Measurements from ENCODE around the gene MPPED1.

MPPED1 gene

DNA sequence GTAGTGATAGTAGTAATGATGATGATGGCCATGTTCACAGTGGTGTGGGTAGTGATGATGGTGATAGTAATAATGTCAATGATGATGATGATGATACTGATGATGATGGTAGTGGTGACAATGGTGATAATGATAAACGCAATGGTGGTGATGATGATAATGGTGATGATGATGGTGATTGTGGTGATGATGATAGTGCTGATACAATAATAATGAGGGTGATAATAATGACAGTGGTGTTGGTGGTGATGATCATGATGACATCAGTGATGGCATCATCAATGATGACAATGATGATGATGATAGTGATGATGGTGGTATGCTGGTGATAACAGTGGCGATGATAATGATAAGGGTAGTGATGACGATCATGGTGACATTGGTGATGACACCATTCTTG, 92.3 kb downstream of the MPPED1 start:
- Histone ChIP-seq H3K36me3 (ENCODE audit: insufficient read depth, low read length) (no peaks in the 10 kb centered on the region), H3K9me3 (ENCODE audit: control insufficient read depth, insufficient read depth, low read length) (no peaks in the 10 kb centered on the region), H3K9ac (ENCODE audit: low read depth, low read length) (no peak overlapping the region), H3K4me1 (ENCODE audit: insufficient read depth, low read length) (no peaks in the 10 kb centered on the region)

DNA sequence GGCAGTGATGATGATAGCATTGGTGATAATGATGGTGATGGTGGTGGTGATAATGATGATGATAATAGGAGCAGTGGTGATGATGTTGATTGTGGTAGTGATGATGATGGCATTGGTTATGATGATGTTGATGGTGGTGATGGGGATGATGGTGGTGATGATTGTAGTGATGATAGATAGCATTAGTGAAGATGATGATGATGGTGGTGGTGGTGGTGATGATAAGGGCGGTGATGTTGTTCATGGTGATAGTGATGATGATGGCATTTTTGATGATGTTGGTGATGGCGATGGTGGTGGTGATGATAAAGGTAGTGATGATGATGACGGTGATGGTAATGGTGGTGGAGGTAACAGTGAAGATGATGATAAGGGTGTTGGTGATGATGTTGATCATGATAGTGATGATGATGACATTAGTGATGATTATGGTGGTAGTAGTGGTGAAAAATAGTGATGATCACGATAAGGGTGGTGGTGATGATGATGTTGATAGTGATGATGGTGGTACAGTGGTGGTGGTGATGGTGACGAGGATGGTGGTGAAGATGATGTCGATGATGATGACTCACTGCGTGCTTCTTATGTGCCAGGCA, 93.0 kb downstream of the MPPED1 start:
- no peak overlapping the region for H3K9ac ChIP-seq (ENCODE audit: low read depth, low read length)
- H3K9me3 ChIP-seq (ENCODE audit: control insufficient read depth, insufficient read depth, low read length), result no peaks in the 10 kb centered on the region
- H3K4me1 ChIP-seq (ENCODE audit: insufficient read depth, low read length), result no peaks in the 10 kb centered on the region
- no peaks in the 10 kb centered on the region for H3K36me3 ChIP-seq (ENCODE audit: insufficient read depth, low read length)

DNA sequence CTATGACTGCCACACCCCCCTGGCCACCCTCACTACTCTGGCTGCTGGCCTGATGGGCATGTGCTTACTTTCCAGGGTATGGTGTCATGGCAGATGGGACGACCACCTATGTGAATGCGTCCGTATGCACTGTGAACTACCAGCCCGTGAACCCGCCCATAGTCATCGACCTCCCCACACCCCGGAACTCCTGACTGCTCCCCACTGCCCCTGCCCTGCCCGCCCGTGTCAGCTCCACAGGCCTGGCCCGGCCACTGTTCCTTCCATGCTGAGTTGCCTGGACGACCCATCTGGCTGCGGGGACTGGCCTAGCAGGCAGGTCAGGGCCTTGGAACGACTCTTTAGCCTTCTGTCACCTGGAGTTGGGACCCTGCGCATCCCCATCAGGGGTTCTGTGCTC, 93.6 kb downstream of the MPPED1 start:
- Histone ChIP-seq H3K36me3 (ENCODE audit: insufficient read depth, low read length) (no peaks in the 10 kb centered on the region), H3K9ac (ENCODE audit: low read depth, low read length) (no peak overlapping the region), H3K4me1 (ENCODE audit: insufficient read depth, low read length) (no peaks in the 10 kb centered on the region), H3K9me3 (ENCODE audit: control insufficient read depth, insufficient read depth, low read length) (no peaks in the 10 kb centered on the region)

DNA sequence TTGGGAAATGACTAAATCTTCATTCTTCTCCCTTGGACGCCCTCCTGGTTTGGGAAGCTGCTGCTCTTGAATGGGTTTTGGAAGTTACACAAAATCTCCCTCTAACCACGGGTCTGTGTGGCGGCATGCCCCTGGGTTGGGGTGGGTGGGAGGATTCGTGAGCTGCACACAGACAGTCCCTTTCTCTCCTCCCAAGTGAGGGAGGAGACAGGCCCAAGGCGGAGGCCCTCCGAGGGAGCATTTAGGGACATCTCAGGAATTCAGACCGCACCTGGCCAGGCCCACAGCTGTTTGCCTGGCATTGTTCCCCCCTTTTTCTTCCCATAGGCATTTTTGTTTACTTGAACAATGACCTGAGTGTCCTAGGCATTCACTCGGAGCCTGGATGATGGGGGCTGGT, 94.1 kb downstream of the MPPED1 start:
- H3K36me3 ChIP-seq (ENCODE audit: insufficient read depth, low read length), result no peaks in the 10 kb centered on the region
- no peaks in the 10 kb centered on the region for H3K4me1 ChIP-seq (ENCODE audit: insufficient read depth, low read length)
- H3K9ac ChIP-seq (ENCODE audit: low read depth, low read length), result no peak overlapping the region
- H3K9me3 ChIP-seq (ENCODE audit: control insufficient read depth, insufficient read depth, low read length), result no peaks in the 10 kb centered on the region

DNA sequence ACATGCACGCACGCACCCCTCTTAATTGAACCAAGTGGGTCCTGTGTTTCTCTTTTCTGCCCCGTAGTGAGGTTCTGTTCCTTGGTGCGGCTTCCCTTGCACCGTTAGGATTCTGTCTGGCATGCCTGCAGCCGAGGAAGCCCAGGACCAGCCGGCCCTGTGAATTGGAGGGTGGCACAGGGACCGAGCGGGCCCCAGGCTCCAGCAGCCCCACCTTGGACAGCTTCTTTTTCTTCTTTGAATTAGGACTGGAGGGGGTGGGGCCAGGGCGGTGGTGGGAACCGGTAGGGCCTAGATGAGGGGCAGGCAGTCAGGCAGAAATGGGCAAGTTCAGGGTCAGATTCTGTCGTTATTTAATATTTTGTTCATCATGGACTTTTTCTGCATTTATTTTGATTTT, 94.7 kb downstream of the MPPED1 start:
- no peak overlapping the region for H3K9ac ChIP-seq (ENCODE audit: low read depth, low read length)
- H3K4me1 ChIP-seq (ENCODE audit: insufficient read depth, low read length), result no peaks in the 10 kb centered on the region
- H3K9me3 ChIP-seq (ENCODE audit: control insufficient read depth, insufficient read depth, low read length), result no peaks in the 10 kb centered on the region
- no peaks in the 10 kb centered on the region for H3K36me3 ChIP-seq (ENCODE audit: insufficient read depth, low read length)

DNA sequence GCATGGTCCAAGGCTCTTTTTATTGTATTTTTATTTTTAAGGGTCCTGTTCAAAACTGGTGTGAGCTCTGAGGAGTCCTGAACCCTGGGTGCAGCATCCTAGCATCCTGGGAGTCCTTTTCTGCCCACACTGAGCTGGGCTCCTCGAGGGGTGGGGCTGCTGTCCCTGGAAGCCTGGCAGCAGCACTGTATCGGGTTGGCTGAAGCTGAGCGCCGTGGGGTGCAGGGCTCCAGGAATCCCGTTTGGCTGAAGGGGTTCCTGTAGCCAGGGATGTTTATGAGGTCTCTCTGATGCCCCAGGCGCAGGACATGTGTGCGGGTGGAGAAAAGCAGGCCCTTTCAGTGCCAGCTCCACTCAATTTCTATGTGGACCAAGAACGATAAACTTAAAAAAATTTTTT, 95.4 kb downstream of the MPPED1 start:
- no peaks in the 10 kb centered on the region for H3K9me3 ChIP-seq (ENCODE audit: control insufficient read depth, insufficient read depth, low read length)
- no peak overlapping the region for H3K9ac ChIP-seq (ENCODE audit: low read depth, low read length)
- H3K36me3 ChIP-seq (ENCODE audit: insufficient read depth, low read length), result no peaks in the 10 kb centered on the region
- H3K4me1 ChIP-seq (ENCODE audit: insufficient read depth, low read length), result no peaks in the 10 kb centered on the region

DNA sequence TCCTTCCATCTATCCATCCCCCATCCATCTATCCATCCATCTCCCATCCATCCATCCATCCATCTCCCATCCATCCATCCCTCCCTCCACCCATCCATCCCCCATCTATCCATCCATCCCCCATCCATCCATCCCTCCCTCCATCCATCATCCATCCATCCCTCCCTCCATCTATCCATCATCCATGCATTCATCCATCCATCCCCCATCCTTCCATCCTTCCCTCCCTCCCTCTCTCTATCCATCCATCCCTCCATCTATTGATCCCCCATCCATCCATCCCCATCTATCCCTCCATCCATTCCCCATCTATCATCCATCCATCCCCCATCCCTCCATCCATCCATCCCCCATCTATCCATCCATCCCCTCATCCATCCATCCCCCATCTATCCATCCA, 96.7 kb downstream of the MPPED1 start:
- H3K9ac ChIP-seq (ENCODE audit: low read depth, low read length), result no peak overlapping the region
- no peaks in the 10 kb centered on the region for H3K4me1 ChIP-seq (ENCODE audit: insufficient read depth, low read length)
- H3K9me3 ChIP-seq (ENCODE audit: control insufficient read depth, insufficient read depth, low read length), result no peaks in the 10 kb centered on the region
- H3K36me3 ChIP-seq (ENCODE audit: insufficient read depth, low read length), result no peaks in the 10 kb centered on the region

DNA sequence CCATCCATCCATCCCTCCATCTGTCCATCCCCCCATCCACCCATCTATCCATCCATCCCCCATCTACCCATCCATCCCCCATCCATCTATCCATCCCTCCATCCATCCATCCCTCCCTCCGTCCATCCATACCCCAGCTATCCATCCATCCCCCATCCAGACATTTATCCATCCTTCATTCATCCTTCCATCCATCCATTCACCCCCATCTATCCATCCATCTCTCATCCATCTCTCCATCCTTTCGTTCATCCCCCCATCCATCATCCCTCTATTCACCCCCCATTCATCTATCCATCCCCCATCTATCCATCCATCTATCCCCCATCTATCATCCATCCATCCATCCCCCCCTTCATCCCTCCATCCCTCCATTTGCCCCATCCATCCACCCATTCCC, 97.5 kb downstream of the MPPED1 start:
- Histone ChIP-seq H3K9me3 (ENCODE audit: control insufficient read depth, insufficient read depth, low read length) (no peaks in the 10 kb centered on the region), H3K9ac (ENCODE audit: low read depth, low read length) (no peak overlapping the region), H3K36me3 (ENCODE audit: insufficient read depth, low read length) (no peaks in the 10 kb centered on the region), H3K4me1 (ENCODE audit: insufficient read depth, low read length) (no peaks in the 10 kb centered on the region)

DNA sequence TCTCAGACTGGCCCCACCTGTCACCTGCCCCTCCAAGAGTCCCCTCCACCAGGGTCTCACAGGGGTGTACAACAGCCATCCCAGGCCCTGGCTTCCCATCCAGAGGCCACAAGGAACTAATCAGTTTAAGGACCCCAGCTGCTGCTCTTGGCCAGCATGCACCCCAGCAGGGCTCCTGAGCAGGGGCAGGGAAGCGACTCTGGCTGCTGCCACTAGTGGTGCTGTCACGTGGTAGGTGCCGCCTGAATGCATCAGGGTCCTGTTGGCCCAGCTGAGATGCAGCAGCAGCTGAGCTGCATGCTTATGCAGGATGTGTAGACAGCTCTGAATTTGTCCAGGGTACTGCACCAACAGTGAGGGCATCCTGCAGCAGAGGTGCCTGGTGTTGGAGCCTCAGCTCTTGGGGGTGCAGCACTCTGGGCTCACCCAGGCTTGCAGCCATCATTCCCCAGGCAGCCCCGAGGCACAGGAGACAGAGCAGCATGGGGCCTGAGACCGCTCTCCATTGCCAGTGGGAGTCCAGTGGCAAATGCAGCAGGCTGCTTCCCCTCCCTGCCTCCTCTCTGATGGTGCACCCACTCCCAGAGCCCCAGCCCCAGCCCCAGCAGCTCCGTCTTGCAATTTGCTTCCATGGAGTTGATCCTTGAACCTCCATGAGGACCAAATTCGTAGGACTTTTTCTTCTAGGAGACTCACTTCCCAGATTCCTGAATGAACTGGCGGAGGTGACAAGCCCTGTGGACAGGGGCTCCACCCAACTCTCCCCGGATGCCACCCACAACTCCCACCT, 98.7 kb downstream of the MPPED1 start:
- H3K9ac ChIP-seq (ENCODE audit: low read depth, low read length), result no peak overlapping the region
- H3K9me3 ChIP-seq (ENCODE audit: control insufficient read depth, insufficient read depth, low read length), result no peaks in the 10 kb centered on the region
- no peaks in the 10 kb centered on the region for H3K4me1 ChIP-seq (ENCODE audit: insufficient read depth, low read length)
- H3K36me3 ChIP-seq (ENCODE audit: insufficient read depth, low read length), result no peaks in the 10 kb centered on the region

DNA sequence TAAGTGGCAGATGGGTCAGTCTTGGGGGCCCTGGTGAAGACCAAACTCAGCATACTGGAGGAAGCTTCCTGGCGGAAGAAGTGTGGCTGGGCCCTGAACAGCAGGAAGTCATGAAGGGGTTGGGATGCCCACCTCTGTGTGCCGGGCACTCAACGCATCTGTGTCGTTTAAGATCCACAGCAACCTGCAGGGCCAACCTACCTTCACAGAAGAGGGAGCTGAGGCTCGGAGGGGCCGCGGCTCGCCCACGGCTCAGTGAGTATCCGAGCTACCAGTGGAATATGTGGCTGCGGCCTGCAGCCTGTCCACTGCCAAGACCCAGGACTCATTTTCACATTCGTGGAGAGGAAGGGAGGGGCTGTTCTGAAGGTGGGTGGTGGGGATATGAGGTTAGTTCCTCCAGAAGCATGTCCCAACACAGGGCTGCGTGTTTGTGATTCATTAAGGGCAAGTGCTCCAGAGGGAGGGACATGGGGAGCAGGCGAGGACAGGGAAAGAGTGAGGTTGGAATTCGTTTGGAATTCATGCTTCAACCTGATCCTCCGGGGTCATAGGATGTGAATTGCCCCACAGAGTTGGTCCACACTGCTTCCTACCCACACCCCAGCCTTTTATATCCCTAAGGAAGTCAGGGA, 99.6 kb downstream of the MPPED1 start:
- H3K36me3 ChIP-seq (ENCODE audit: insufficient read depth, low read length), result no peaks in the 10 kb centered on the region
- H3K4me1 ChIP-seq (ENCODE audit: insufficient read depth, low read length), result no peaks in the 10 kb centered on the region
- no peaks in the 10 kb centered on the region for H3K9me3 ChIP-seq (ENCODE audit: control insufficient read depth, insufficient read depth, low read length)
- no peak overlapping the region for H3K9ac ChIP-seq (ENCODE audit: low read depth, low read length)

DNA sequence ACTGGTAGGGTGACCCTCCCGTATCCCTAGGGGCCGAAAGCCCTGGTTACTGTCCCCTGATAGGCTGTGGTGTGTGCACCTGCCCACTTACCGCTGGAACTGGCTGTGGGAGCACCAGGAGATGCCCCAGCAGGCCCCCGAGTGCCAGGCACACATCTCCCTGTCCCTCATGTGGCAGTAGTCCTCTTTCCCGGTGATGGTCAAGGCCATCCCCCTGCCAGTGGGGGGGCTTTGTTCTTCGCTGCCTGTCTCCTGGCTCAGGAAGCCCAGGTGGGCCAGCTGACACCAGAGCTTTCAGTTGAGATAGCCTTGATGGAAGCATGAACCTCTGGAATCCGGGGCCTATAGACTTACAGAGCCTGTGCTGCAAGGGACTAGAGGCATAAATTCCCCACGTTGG, 100.5 kb downstream of the MPPED1 start:
- no peak overlapping the region for H3K9ac ChIP-seq (ENCODE audit: low read depth, low read length)
- H3K9me3 ChIP-seq (ENCODE audit: control insufficient read depth, insufficient read depth, low read length), result no peaks in the 10 kb centered on the region
- no peaks in the 10 kb centered on the region for H3K4me1 ChIP-seq (ENCODE audit: insufficient read depth, low read length)
- no peaks in the 10 kb centered on the region for H3K36me3 ChIP-seq (ENCODE audit: insufficient read depth, low read length)

DNA sequence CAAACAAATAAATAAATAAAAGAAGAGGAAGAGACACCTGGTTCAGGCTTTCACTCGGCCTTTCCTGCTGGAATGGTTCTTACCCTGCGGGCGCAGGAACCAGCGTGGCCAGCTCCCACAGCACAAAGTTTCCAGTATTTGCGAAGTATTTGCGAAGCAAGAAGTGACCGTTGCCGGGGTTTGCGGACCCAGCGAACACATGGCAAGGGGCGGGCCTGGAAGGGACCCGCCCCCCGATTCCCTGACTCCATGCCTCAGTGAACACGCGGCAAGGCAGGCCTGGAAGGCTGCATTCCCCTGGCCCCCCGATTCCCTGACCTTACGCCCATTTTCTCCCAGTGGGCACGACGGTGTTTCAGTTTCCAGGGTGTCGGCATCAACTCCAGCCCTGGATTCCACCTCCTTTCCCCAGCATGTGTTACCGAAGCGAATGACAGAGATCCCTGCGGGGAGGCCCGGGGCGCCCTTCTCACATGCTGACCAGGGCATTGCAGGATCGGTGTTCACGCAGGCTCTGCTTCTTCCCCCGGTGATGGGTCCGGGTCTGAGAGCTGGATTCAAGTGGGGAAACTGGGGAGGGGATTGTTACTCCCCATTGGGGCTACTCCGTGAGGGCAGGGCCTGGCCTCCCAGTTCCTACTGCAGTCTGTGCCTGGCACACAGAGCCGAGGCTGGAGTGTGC, 102.8 kb downstream of the MPPED1 start:
- Histone ChIP-seq H3K4me1 (ENCODE audit: insufficient read depth, low read length) (no peaks in the 10 kb centered on the region), H3K36me3 (ENCODE audit: insufficient read depth, low read length) (no peaks in the 10 kb centered on the region), H3K9ac (ENCODE audit: low read depth, low read length) (no peak overlapping the region), H3K9me3 (ENCODE audit: control insufficient read depth, insufficient read depth, low read length) (no peaks in the 10 kb centered on the region)

DNA sequence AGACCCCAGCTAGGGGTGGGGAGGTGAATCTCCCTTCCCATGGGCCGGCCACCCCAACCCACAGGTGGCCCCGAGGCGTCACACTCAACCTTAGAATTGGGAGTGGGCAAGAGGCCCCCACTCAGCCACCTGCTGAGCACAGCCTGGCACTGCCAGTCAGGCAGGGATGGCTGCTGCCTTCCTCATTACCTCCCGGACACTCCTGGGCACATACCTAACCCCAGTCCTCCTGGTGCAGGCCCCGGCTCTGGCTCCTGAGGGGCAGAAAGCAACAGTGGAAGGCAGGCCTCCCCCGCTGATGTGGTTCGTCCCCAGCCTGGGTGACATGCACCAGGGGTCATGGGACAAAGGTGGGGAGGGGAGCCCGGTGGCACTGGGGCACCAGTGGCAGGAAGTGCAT, 103.6 kb downstream of the MPPED1 start:
- H3K4me1 ChIP-seq (ENCODE audit: insufficient read depth, low read length), result no peaks in the 10 kb centered on the region
- no peaks in the 10 kb centered on the region for H3K36me3 ChIP-seq (ENCODE audit: insufficient read depth, low read length)
- no peak overlapping the region for H3K9ac ChIP-seq (ENCODE audit: low read depth, low read length)
- H3K9me3 ChIP-seq (ENCODE audit: control insufficient read depth, insufficient read depth, low read length), result no peaks in the 10 kb centered on the region

DNA sequence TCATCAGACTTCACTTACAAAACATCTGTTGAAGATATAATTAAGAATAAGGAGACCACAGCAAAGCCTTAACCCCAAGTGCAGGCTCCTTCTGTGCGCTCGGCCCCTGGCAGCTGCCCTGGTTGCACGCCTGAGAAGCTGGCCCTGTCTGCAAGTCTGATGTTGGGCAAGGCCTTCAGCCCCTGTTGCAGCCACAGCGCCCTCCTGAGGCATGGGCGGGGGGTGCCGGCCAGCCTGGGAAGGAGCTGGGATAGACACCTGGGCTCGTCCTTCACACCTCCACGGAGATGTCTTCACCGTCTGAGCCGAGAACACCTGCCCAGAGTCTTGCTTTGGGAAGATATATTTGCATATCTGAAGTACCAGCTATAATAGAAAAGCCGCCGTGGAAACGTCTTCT, 104.1 kb downstream of the MPPED1 start:
- Histone ChIP-seq H3K4me1 (ENCODE audit: insufficient read depth, low read length) (no peaks in the 10 kb centered on the region), H3K9ac (ENCODE audit: low read depth, low read length) (no peak overlapping the region), H3K9me3 (ENCODE audit: control insufficient read depth, insufficient read depth, low read length) (no peaks in the 10 kb centered on the region), H3K36me3 (ENCODE audit: insufficient read depth, low read length) (no peaks in the 10 kb centered on the region)

DNA sequence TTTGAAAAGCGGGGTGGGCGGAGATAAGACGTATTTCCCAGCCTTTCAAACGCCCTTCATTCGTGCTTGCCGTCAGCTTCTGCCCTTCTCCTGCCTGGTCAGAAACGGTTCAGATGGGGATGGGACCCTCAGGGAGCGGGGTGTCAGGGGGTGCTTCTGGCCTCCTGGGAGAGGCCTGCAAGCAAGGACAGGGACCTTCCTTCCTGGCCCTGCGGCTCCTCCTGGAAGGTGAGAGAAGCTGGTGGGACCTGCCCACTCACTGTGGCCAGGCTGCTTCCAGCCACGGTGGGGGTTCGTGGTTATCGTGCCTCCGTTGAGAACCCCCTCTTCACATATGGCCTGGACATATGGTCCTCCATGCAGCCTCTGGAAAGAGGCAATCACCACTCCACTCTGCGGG, 104.6 kb downstream of the MPPED1 start:
- Histone ChIP-seq H3K4me1 (ENCODE audit: insufficient read depth, low read length) (no peaks in the 10 kb centered on the region), H3K36me3 (ENCODE audit: insufficient read depth, low read length) (no peaks in the 10 kb centered on the region), H3K9me3 (ENCODE audit: control insufficient read depth, insufficient read depth, low read length) (no peaks in the 10 kb centered on the region), H3K9ac (ENCODE audit: low read depth, low read length) (no peak overlapping the region)
